Coronary artery (tissue), 2 donors: ENCODE data around the gene SLC8A3.

Experiments used
- DNase-seq: peaks from one replicate; pipeline ENCODE4 v3.0.0-alpha.2; 2017; ENCODE audit warnings: low spot score
- H3K27ac ChIP-seq, 2 donors: fragments of 200-600 bp; sonication (generic); one replicate each; pipeline ENCODE4 v1.5.1; 2016 to 2019
- H3K4me3 ChIP-seq: fragments of 200-600 bp; sonication (generic); 2 replicates; pipeline ENCODE4 v1.5.1; 2016; ENCODE audit warnings: mild to moderate bottlenecking, moderate library complexity
- TF ChIP-seq, protein P1 (sequence below): fragments of 200-600 bp; sonication (generic); IDR thresholded peaks from one replicate; pipeline ENCODE4 v1.5.1; 2019; ENCODE audit warnings: antibody characterized with exemption

SLC8A3 gene

DNA sequence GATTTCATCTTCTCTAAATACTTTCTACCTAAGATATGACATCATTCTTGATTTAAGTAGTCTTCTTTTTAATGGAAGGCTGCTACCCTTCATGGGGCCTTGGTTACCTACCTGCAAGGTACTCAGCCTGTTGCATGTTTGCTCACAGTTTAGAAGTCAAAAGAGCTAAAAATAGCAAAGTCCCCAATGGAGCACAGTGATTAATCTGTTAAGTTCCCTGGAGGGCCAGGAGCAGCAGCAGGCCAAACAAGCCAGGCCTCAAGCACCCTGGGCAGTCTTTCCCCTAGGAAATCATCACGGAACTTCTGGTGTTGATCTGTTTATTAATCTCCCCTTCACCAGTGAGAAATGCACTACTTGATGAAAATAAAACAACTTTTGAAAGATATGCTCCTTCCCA is 24.0 kb upstream of the SLC8A3 start:
- Histone ChIP-seq H3K4me3 (no peak overlapping the region), H3K27ac (no peak overlapping the region)
- TF ChIP-seq, protein P1, sequence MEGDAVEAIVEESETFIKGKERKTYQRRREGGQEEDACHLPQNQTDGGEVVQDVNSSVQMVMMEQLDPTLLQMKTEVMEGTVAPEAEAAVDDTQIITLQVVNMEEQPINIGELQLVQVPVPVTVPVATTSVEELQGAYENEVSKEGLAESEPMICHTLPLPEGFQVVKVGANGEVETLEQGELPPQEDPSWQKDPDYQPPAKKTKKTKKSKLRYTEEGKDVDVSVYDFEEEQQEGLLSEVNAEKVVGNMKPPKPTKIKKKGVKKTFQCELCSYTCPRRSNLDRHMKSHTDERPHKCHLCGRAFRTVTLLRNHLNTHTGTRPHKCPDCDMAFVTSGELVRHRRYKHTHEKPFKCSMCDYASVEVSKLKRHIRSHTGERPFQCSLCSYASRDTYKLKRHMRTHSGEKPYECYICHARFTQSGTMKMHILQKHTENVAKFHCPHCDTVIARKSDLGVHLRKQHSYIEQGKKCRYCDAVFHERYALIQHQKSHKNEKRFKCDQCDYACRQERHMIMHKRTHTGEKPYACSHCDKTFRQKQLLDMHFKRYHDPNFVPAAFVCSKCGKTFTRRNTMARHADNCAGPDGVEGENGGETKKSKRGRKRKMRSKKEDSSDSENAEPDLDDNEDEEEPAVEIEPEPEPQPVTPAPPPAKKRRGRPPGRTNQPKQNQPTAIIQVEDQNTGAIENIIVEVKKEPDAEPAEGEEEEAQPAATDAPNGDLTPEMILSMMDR = no peak
- DNase-seq = no peak

DNA sequence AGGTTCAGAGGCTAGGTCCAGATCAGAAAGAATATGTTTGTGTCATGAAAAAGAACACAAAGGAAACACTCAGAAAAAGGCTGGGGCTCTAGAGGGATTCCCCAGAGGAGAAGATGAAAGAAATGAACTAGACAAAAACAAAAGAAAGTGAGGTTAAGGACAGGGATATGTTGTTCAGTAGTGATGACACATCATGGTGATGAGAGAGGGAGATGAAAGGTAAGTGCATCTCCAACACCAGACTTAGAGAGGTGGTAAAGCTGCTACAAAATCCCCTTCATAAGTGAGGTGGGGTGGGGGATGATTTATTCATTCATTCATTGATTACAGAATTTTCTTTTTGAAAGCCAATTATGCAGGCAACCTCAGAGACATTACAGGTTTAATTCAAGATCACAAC is 19.6 kb upstream of the SLC8A3 start:
- Histone ChIP-seq H3K4me3 (no peak overlapping the region), H3K27ac (no peak overlapping the region)
- no peak for DNase-seq
- TF ChIP-seq, protein P1 = no peak

DNA sequence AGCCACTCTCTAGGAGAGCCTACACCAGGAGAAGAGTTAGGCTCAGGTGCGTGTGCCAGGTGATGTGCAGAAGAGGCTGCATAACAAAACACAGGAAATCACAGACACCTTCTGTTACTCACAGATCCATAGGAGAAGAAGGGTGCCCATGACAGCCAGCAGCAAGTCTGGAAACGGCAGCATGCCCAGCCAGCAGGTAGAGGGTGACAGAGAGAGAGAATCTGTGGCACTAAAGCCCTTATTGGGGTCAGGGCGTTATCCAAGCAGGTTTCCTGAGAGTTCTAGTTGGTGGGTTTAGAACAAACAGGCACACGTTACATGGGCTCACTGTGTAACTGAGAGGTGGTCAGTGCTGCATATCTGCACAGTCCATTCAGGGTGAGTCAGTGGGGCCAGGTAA is 14.9 kb upstream of the SLC8A3 start:
- no peak overlapping the region for H3K4me3 ChIP-seq

DNA sequence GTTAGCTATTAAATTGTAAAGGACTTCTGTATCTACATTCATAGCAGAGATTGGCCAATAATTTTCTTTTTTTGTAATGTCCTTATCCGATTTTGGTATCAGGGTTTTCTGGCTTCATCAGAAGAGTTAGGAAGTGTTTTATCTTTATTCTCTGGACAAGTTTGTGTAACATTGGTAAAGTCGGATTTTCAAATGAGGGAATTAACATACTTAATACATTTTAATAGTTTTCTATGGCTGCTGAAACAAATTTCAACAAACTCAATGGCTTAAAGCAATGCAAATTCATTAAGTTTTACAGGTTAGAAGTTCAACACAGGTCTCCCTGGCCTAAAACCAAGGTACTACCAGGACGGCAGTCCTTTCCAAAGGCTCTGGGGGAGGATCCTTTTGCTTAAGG is 13.2 kb upstream of the SLC8A3 start:
- DNase-seq = no peak
- TF ChIP-seq, protein P1 = no peak
- H3K27ac ChIP-seq = no peak overlapping the region
- H3K4me3 ChIP-seq = no peak overlapping the region

More for the DNA sequence above, 14.9 kb upstream of the SLC8A3 start:
- TF ChIP-seq, protein P1 = no peak
- no peak for DNase-seq
- H3K27ac ChIP-seq = no peak overlapping the region

DNA sequence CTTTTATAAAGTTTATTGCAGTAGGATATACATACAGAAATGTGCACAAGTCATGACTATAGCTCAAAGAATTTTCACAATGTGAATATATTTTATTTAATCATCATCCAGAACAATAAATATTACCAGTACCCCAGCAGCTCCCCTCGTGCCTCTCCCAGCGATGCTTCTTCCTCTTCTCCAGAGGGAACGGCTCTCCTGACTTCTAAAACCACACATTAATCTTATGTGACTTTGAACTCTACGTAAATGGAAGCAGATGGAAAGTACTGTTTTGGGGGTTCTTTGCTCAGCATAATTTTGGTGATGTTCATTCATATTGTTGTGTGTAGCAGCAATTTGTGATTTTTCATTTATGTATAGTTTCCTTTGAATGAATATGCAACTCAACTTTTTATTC is 4.6 kb upstream of the SLC8A3 start:
- TF ChIP-seq, protein P1 = no peak
- DNase-seq = no peak
- no peak overlapping the region for H3K4me3 ChIP-seq
- no peak overlapping the region for H3K27ac ChIP-seq

DNA sequence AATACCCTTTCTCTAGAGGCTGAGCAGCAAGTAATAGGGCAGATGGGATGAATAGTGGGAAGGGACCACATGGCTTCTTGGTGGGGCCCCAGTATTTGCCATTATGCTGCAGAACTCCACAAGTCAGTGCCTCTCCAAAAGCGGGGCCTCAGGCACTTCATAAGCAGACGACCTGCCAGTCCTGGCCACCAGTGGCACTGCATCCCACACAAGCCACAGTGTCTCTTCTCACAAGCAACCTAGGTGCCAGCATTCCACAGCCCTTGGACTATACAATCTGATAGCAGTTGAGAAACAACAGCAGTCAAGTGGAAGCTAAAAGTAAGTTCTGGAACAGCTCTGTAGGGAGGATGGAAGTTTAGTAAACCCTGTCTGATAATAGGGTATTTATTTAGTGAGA is 4.2 kb upstream of the SLC8A3 start:
- TF ChIP-seq, protein P1 = no peak
- H3K27ac ChIP-seq = no peak overlapping the region
- H3K4me3 ChIP-seq = no peak overlapping the region
- no peak for DNase-seq

DNA sequence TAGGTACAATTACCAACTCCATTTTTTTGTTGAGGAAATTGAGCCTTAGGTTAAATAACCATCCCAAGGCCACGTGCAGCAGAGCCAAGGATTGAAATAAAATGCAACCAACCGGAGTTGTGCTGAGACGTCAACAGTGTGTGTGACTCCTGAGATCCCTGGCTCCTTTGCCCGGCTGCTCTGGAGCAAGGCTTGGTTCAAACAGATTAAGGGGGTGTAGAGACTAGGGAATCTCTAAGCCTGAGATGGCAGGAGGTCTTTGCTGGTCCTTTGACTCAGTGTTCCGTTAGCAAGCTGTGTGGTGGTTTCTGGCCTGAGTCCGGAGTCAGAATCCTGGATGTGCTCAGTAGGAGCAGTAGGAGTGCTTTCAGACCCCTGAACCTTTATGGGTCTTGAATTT is 1.4 kb upstream of the SLC8A3 start:
- TF ChIP-seq, protein P1 = no peak
- Histone ChIP-seq H3K4me3 (no peak overlapping the region), H3K27ac (no peak overlapping the region)
- DNase-seq = no peak
